K562 (cell line): ENCODE results near the gene DGCR2. TPM values are rescaled to one million over a fixed set of nuclear protein-coding genes. Genes with fewer than 3 reads are reported as not detected.
A peak's percentile ranks its signal among the peaks of the same experiment; 100 is the strongest.

Source experiments
- ATF7 ChIP-seq: fragments of 450-650 bp; IDR thresholded peaks from 2 replicates; pipeline ENCODE4 v1.7.1; 2014; ENCODE audit warnings: mild to moderate bottlenecking, moderate library complexity
- CAMTA2 ChIP-seq: fragments of 250-450 bp; sonication (Bioruptor Pico); conservative IDR thresholded peaks from 2 replicates; pipeline ENCODE4 v1.5.1; 2022
- HNRNPK ChIP-seq: fragments of 200-400 bp; formaldehyde crosslinking; IDR thresholded peaks from one replicate; pipeline ENCODE4 v1.6.1; 2018; ENCODE audit warnings: mild to moderate bottlenecking, low read depth, low read length; ENCODE audit not compliant: poor library complexity, severe bottlenecking
- KAT2B ChIP-seq: IDR thresholded peaks from one replicate; pipeline ENCODE4 v1.6.1; 2012; ENCODE audit warnings: low read depth, mild to moderate bottlenecking, control low read depth, inconsistent platforms, low read length, moderate library complexity
- MYBL2 ChIP-seq, 2 experiments: fragments of 450-650 bp in 1 of 2; sonication (generic) in 1 of 2; formaldehyde crosslinking in 1 of 2; IDR thresholded peaks; 2 replicates each; pipeline versions ENCODE4 v1.6.1 to v1.8.1; 2017 to 2022; ENCODE audit warnings: borderline replicate concordance in 1 of 2, inconsistent platforms in 1 of 2, low read depth in 1 of 2, mild to moderate bottlenecking in 1 of 2, missing genetic modification reagents in 1 of 2, moderate library complexity in 1 of 2
- NFATC3 ChIP-seq: fragments of 450-650 bp; IDR thresholded peaks from 2 replicates; pipeline ENCODE4 v1.6.1; 2017; ENCODE audit warnings: mild to moderate bottlenecking
- PCBP1 ChIP-seq: fragments of 200-400 bp; formaldehyde crosslinking; IDR thresholded peaks from 2 replicates; pipeline ENCODE4 v1.6.1; 2018; ENCODE audit warnings: mild to moderate bottlenecking, low read depth, low read length; ENCODE audit not compliant: poor library complexity, severe bottlenecking
- POLR2G ChIP-seq: fragments of 200-400 bp; formaldehyde crosslinking; IDR thresholded peaks from 2 replicates; pipeline ENCODE4 v1.6.1; 2017; ENCODE audit warnings: low read depth, mild to moderate bottlenecking, antibody characterized with exemption, low read length, moderate library complexity
- POLR3A ChIP-seq: IDR thresholded peaks from 2 replicates; pipeline ENCODE4 v1.6.1; 2011; ENCODE audit warnings: borderline replicate concordance, mild to moderate bottlenecking, moderate library complexity; ENCODE audit not compliant: insufficient read length, insufficient read depth; ENCODE audit errors: extremely low read depth
- RBFOX2 ChIP-seq: fragments of 200-400 bp; formaldehyde crosslinking; IDR thresholded peaks from 2 replicates; pipeline ENCODE4 v1.6.1; 2017; ENCODE audit warnings: low read depth, mild to moderate bottlenecking, low read length, moderate library complexity
- SAFB ChIP-seq: fragments of 200-400 bp; formaldehyde crosslinking; IDR thresholded peaks from 2 replicates; pipeline ENCODE4 v1.6.1; 2017; ENCODE audit warnings: low read depth, low read length, borderline replicate concordance
- SAFB2 ChIP-seq: fragments of 200-400 bp; formaldehyde crosslinking; IDR thresholded peaks from 2 replicates; pipeline ENCODE4 v1.6.1; 2018; ENCODE audit warnings: borderline replicate concordance, low read length, low read depth, moderate library complexity; ENCODE audit not compliant: severe bottlenecking
- TAF15 ChIP-seq: fragments of 200-400 bp; formaldehyde crosslinking; IDR thresholded peaks from 2 replicates; pipeline ENCODE4 v1.6.1; 2017; ENCODE audit warnings: mild to moderate bottlenecking, low read depth, low read length, moderate library complexity
- TCF3 ChIP-seq: sonication (generic); formaldehyde crosslinking; IDR thresholded peaks from 2 replicates; pipeline ENCODE4 v1.4.0; 2020; ENCODE audit warnings: mild to moderate bottlenecking, missing genetic modification reagents
- ZC3H4 ChIP-seq: sonication (generic); formaldehyde crosslinking; IDR thresholded peaks from 2 replicates; pipeline ENCODE4 v1.9.0; 2021; ENCODE audit warnings: missing genetic modification reagents, borderline replicate concordance
- ZC3H8 ChIP-seq: fragments of 450-650 bp; IDR thresholded peaks from 2 replicates; pipeline ENCODE4 v1.6.1; 2017
- ZNF445 ChIP-seq: fragments of 250-450 bp; sonication (Bioruptor Pico); IDR thresholded peaks from 2 replicates; pipeline ENCODE4 v1.4.0; 2020; ENCODE audit warnings: low read depth, mild to moderate bottlenecking, moderate library complexity
- polyA plus RNA-seq, 8 experiments: library from polyadenylated mRNA; depleted of rRNA in 4 of 8; stranded (reverse) in 5 of 8; unstranded in 3 of 8; fragments of >200 nt; fragmentation: Nextera tagmentation in 2 of 8; fragmentation: Illumina TruSeq in 1 of 8; extraction: Ambion mirVana in 2 of 8; extraction: Trizol in 1 of 8; gene quantifications; 2 replicates each; pipeline versions ENCODE4 v1.2.1 to v1.2.3, GENCODE V29; 2011 to 2014; ENCODE audit warnings: inconsistent platforms in 1 of 8, missing spikeins in 1 of 8
- total RNA-seq, 7 experiments: library from RNA; depleted of rRNA in 6 of 7; stranded (reverse); fragments of >200 nt in 6 of 7; fragmentation: Illumina TruSeq in 2 of 7; extraction: Trizol in 2 of 7; gene quantifications; 2 replicates each; pipeline versions ENCODE4 v1.2.1 to v1.2.3, GENCODE V29; 2011 to 2021; ENCODE audit warnings: low replicate concordance in 1 of 7
- TF ChIP-seq, protein P1 (sequence below), 2 experiments: fragments of 450-650 bp; conservative IDR thresholded peaks; 2 replicates each; pipeline ENCODE4 v1.6.1; 2017; ENCODE audit warnings: mild to moderate bottlenecking in 2 of 2, moderate library complexity in 2 of 2
- TF ChIP-seq, protein P2 (sequence below), 3 experiments: IDR thresholded peaks in 2 of 3; conservative IDR thresholded peaks in 1 of 3; 2 replicates each; pipeline ENCODE4 v1.5.1; 2011 to 2012; ENCODE audit warnings: low read length in 3 of 3, mild to moderate bottlenecking in 3 of 3, control low read depth in 2 of 3, improper control_type of control experiment in 1 of 3, inconsistent platforms in 1 of 3, low read depth in 1 of 3, mixed read lengths in 1 of 3, moderate library complexity in 1 of 3; ENCODE audit not compliant: insufficient read depth in 2 of 3
- TF ChIP-seq, protein P3 (sequence below): sonication (generic); formaldehyde crosslinking; IDR thresholded peaks from 2 replicates; pipeline ENCODE4 v1.5.0; 2020; ENCODE audit warnings: missing genetic modification reagents
- TF ChIP-seq, protein P4 (sequence below): fragments of 450-650 bp; IDR thresholded peaks from 2 replicates; pipeline ENCODE4 v1.7.0; 2016; ENCODE audit warnings: borderline replicate concordance

Gene DGCR2
- total and polyA plus RNA-seq, 9 of the 15 experiments (the other 6 are each of a cell fraction or from before 2014, with no cell fraction given) = 0.69 to 101 (median 56.4) TPM

DNA sequence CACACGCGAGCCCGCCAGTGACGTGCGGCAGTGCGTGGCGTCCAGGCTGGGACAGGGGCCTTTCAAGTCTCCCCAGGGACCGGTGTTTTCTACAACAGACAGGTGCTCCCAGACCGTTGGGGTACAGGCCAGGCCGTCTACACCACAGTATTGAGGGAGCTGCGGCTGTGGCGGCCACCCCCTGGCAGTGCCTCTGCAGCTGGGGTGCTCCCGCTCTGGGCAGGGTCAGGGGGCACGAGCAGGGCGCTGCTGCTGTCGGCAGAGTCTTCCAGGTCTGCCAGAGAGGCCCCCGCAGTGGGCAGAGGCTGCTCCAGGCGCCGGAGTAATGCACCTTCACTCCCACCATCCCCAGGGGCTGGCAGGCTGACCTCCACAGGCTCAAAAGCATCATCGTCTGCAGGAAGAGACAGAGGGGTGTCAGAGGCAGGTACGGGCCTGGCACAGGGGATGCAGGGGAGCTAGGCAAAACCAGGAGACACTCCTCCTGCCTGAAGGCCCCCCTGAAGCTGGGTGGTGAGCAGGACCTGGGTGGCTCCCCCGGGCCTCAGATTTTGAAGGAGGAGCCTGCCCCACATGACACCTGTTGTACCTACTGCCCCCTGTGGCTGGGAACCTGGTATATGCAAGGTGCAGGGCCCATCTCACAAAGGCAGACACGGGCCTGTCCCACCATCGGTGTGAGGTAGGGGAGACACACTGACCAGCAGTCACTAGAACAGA lies 83.3 kb downstream of the DGCR2 start (continued):
- TF ChIP-seq ZC3H4 (CRISPR knock-in tag) (0 out of 2 replicates have a peak, but pooled peaks have one; percentile 83), POLR3A (no peak), PCBP1 (no peak), TCF3 (CRISPR knock-in tag) (no peak), ZC3H8 (no peak), SAFB2 (no peak), SAFB (no peak), RBFOX2 (no peak), HNRNPK (no peak), KAT2B (no peak), MYBL2 (IDR thresholded peaks at IDR 0.05; ENCODE audit: low read depth) (no peak), MYBL2 (CRISPR knock-in tag; IDR thresholded peaks at IDR 0.05; ENCODE audit: borderline replicate concordance) (no peak), ATF7 (no peak), CAMTA2 (CRISPR knock-in tag) (no peak), TAF15 (0 out of 2 replicates have a peak, but pooled peaks have one; percentile 72), NFATC3 (no peak), POLR2G (peak; percentile 54), ZNF445 (CRISPR knock-in tag) (no peak)
- TF ChIP-seq, protein P1, sequence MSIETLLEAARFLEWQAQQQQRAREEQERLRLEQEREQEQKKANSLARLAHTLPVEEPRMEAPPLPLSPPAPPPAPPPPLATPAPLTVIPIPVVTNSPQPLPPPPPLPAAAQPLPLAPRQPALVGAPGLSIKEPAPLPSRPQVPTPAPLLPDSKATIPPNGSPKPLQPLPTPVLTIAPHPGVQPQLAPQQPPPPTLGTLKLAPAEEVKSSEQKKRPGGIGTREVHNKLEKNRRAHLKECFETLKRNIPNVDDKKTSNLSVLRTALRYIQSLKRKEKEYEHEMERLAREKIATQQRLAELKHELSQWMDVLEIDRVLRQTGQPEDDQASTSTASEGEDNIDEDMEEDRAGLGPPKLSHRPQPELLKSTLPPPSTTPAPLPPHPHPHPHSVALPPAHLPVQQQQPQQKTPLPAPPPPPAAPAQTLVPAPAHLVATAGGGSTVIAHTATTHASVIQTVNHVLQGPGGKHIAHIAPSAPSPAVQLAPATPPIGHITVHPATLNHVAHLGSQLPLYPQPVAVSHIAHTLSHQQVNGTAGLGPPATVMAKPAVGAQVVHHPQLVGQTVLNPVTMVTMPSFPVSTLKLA (conservative IDR thresholded peaks at IDR 0.05) = no peak
- TF ChIP-seq, protein P2, sequence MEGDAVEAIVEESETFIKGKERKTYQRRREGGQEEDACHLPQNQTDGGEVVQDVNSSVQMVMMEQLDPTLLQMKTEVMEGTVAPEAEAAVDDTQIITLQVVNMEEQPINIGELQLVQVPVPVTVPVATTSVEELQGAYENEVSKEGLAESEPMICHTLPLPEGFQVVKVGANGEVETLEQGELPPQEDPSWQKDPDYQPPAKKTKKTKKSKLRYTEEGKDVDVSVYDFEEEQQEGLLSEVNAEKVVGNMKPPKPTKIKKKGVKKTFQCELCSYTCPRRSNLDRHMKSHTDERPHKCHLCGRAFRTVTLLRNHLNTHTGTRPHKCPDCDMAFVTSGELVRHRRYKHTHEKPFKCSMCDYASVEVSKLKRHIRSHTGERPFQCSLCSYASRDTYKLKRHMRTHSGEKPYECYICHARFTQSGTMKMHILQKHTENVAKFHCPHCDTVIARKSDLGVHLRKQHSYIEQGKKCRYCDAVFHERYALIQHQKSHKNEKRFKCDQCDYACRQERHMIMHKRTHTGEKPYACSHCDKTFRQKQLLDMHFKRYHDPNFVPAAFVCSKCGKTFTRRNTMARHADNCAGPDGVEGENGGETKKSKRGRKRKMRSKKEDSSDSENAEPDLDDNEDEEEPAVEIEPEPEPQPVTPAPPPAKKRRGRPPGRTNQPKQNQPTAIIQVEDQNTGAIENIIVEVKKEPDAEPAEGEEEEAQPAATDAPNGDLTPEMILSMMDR (IDR thresholded peaks at IDR 0.05 in 2 of 3, conservative IDR thresholded peaks at IDR 0.05 in 1 of 3; ENCODE audit: insufficient read depth in 2 of 3, low read depth in 1 of 3, low read length in 3 of 3) = peak in 1 of 3 experiments; percentile 25; a peak in 2 of 6 replicates
- TF ChIP-seq, protein P3, sequence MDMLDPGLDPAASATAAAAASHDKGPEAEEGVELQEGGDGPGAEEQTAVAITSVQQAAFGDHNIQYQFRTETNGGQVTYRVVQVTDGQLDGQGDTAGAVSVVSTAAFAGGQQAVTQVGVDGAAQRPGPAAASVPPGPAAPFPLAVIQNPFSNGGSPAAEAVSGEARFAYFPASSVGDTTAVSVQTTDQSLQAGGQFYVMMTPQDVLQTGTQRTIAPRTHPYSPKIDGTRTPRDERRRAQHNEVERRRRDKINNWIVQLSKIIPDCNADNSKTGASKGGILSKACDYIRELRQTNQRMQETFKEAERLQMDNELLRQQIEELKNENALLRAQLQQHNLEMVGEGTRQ (CRISPR knock-in tag) = peak; percentile 14; the same call in 1 of the 2 replicates
- TF ChIP-seq, protein P4, sequence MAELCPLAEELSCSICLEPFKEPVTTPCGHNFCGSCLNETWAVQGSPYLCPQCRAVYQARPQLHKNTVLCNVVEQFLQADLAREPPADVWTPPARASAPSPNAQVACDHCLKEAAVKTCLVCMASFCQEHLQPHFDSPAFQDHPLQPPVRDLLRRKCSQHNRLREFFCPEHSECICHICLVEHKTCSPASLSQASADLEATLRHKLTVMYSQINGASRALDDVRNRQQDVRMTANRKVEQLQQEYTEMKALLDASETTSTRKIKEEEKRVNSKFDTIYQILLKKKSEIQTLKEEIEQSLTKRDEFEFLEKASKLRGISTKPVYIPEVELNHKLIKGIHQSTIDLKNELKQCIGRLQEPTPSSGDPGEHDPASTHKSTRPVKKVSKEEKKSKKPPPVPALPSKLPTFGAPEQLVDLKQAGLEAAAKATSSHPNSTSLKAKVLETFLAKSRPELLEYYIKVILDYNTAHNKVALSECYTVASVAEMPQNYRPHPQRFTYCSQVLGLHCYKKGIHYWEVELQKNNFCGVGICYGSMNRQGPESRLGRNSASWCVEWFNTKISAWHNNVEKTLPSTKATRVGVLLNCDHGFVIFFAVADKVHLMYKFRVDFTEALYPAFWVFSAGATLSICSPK = no peak
- TF ChIP-seq, all 486 proteins: peak for 12
